Peyer's patch (tissue), 4 donors: ENCODE measurements around the gene BRF1.

Source experiments
- CTCF ChIP-seq, 6 experiments: fragments of 450-650 bp in 4 of 6; fragments of 200-600 bp in 2 of 6; sonication (generic) in 1 of 6; IDR thresholded peaks; one replicate each; pipeline ENCODE4 v1.5.1; 2017 to 2019; ENCODE audit warnings: antibody characterized with exemption in 6 of 6, mild to moderate bottlenecking in 3 of 6, moderate library complexity in 1 of 6
- POLR2A ChIP-seq, 2 donors: fragments of 450-650 bp; IDR thresholded peaks; one replicate each; pipeline ENCODE4 v1.5.1; 2017; ENCODE audit warnings: antibody characterized with exemption in 2 of 2, mild to moderate bottlenecking in 2 of 2, moderate library complexity in 2 of 2

GRCh38 chr14:105349992-105350391 is 49.2 kb upstream of the BRF1 start:
- TF ChIP-seq CTCF (IDR thresholded peaks at IDR 0.05) = no peak
- TF ChIP-seq POLR2A (IDR thresholded peaks at IDR 0.05) = no peak
